Dedifferentiated amniotic fluid mesenchymal stem cell (primary cell): ENCODE results near the gene GPR153.
A peak's percentile ranks its signal among the peaks of the same experiment; 100 is the strongest.

Experiments used
- DNase-seq: peaks from one replicate; pipeline ENCODE4 v3.0.0-alpha.2; 2016; ENCODE audit errors: extremely low spot score

The GPR153 gene

DNA sequence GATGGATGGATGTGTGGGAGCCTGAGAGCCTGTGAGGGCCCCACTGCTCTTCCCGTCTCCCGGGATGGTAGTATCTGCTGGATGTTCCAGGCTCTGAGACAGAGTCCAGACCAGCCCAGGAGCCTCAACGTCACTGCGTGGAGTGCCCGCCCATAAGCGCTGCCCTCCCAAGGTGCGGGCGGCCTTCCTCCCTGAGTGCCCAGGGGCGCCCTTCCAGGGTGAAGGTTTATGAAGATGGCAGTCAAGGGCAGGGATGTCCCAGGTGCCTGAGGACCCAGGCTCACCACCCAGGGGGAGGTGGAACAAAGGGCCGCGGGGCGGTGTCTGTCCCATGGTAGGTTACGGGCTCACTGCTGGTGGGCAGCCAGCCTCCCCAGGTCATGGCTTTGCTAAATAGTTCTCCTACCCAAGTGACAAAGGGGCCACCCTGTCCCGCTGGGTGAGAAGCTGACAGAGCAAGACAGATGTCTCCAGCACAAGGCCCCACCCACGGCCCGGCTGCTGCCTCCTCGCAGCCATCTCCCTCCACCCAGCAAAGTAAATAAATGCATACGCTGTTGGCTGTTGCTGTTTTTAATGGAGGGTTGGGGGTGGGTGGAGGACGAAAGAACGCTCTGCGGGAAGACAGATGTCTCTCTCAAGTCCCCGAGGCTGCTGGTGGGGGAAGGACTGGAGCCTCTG lies 9.0 kb upstream of the GPR153 start:
- DNase-seq: no peak

DNA sequence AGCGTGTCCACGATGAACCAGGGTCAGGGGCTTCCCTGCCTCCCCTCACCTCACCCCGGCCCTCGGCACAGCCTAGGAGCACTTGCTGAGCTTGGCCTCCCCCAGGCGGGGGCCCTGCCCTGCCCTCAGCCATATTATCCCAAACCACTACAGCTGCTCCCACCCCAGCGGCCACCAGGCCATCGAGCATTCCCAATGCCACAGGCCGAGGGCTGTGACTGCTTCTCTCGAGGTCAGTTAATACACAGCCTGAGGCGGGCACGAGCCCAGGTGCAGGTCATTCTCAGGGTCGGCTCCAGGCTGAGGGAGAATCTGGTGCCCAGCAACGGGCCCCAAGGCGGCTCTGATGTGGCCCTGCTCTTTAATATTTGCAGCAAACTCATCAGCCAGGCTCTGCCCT lies 8.4 kb upstream of the GPR153 start:
- no peak for DNase-seq

DNA sequence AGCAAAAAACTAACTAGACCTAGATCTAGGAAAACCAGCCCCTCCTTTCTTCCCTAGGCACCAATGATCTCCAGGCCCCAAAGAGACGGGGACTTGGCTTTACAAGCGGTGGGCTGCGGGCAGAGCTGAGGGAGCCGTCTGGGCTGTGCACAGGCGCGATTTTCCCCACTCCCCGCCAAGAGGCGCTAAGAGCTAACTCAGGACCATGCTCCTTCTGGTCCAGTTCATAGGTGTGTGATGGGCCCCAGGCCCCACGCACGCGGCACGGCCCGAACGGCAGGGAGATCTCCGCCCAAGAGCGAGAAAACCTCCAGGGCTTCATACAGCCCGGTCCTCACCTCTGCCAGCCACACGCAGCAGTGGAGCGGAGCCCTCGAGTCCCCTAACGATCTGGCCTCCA lies 7.5 kb upstream of the GPR153 start:
- no peak for DNase-seq

DNA sequence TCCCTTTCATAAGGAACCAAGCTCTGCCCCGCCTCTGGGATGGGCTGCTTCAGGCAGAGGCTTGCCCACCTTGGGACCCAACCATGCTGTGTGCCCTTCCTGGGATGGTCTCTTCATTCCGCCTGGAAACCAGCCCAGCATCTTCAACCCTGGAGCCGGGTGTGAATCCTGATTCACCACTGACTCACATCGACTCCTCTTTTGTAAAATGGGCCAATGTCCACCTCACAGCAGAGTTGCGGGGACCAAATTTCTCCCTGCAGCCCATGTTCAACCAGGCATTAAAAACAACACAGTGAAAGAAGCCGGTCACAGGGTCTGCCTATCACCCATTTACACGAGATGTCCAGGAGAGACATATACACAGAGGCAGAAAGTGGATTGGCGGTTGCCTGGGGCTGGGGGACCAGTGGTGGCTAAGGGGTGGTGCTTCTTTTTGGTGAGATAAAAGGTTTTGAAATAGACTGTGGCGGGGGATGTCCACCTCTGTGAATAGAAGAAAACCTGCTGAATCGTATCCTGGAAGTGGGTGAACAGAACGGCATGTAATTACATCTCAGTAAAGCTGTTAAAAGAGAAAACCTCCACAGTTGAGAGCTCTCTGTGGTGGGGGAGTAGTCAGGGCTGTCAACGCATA lies 6.9 kb upstream of the GPR153 start:
- DNase-seq: no peak

DNA sequence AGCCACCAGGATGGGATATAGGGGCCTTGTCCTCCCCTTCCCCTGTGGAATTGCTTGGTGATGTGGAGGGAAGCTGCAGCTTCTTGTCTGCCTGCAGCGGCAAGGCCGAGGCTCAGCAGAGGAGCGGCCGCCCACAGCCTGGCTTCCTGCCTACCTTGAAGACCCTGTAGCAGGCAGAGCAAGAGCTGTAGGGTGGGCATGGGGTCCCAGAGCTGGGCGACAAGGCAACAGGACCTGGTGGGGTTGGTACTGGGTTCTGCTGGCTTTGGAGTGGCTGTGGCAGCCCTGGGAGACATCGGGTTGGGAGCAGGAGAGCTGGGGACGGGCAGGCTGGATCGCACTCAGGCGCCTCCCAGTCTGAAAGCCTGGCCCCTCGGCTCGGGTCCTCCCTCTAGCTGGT lies 5.7 kb upstream of the GPR153 start:
- DNase-seq: no peak

DNA sequence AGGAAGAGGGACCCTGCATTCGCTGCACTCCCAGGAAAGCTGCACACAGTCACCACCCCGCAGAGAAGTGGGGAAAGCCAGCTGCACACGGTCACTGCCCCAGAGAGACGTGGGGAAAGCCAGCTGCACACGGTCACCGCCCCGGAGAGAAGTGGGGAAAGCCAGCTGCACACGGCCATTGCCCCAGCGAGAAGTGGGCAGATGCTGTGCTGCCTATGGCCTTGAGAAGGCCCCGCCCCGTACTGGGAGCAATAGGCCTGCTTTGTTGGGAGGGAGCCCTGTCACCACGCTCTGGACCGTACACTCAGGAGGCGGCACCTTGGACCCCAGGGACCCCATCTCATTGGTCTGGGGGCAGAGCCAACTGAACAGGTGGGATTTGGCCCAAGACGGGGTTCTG lies 4.3 kb upstream of the GPR153 start:
- DNase-seq: no peak

DNA sequence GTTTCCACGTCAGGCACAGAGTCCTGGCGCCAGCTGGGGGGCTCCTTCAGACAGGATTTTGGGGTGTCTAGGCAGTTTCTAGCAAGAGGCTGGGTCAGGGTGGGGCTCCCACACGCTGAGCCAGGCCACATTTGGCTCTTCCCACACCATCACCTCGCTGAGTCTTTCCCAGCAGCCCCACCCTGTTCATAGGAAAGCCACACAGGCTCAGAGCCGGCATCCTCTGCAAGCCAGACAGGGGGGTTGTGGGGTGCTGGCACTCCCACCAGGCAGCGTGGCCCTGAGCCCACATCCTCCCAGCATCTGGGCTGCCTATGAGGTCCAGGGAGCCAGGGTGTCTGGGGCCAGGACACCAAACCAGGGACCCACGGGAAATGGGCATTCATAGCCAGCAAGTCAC lies 2.8 kb upstream of the GPR153 start:
- DNase-seq: no peak

DNA sequence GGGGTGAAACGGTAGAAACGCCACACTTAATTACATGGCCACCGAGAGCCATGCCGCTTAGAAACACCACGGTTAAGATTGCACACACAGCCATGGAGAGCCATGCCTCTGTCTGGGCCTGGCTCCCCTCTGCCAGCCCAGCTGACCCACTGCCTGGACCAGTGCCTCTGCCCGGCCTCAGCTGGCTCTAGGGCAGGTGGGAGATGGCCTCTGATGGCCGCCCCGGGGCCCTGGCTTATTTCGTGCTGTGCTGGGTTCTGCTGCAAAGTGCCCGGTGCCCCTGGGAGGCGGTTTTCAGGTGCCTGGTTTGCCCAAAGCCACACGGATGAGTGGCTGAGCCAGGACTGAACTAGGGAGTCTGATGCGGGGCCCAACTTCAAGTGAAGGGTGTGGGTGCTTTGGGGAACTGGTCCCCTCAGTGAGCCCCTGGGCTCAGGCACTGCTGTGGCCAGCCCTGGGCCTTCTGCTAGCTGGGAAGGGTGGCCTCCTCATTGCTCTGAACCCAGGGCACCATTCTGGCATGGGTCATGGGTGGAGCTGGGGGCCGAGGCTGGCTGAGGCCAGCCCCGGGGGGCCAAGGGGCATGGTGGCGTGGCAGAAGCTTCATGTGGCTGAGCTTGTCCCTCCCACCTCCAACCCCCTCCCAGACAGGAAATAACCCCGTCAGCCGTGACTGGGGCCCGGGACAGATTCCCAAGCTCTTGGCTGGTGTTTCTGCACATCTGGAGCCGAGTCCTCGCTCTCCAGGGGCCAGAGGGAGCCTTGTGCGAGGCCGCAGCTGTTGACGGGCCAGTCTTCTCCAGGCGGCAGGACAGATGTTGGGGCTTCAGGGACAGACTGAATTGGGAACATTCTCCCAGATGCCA lies 1.9 kb upstream of the GPR153 start:
- DNase-seq: no peak

DNA sequence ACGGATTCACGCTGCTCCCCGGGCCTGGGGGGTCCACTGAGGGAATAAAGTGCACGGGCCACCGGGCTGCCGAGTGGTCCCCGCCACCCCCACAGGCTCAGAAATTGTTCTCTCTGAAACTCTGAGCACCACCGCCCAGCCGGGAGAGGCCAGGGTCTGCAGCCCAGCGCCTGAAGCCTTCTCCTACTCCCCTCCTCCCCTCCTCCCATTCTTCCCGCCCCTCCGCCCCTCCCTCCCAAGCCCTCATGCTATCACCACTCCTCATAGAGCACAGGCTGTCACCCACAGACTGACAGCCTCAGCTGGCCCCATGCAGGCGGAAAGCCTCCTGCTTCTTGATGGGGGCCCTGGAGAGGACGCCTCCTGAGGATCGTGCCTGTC lies 707 bp upstream of the GPR153 start:
- no peak for DNase-seq

DNA sequence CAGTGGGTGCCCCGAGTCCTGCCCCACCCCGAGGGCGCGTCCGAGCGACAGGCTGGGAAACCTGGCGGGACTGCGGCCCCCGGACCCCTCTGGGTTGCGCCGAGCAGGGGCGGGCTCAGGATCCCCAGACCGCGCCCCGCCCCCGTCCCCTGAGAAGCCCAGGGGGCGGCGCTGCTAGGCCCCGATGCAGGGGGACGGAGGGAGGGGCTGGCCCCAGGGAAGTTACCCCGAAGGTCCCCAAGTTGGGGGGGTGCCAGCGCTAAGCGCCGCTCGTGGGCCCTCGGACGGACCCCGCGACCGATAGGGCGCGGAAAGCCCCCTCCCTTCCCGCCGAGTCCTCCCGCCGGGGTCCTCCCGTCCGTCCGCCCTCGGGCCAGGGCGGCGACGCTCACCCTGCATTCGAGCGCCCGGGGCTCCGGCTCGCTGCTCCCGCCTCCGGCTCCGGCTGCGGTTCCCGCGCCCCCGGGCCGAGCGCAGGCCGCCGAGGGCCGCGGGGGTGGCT lies 414 bp downstream of the GPR153 start:
- DNase-seq: no peak

DNA sequence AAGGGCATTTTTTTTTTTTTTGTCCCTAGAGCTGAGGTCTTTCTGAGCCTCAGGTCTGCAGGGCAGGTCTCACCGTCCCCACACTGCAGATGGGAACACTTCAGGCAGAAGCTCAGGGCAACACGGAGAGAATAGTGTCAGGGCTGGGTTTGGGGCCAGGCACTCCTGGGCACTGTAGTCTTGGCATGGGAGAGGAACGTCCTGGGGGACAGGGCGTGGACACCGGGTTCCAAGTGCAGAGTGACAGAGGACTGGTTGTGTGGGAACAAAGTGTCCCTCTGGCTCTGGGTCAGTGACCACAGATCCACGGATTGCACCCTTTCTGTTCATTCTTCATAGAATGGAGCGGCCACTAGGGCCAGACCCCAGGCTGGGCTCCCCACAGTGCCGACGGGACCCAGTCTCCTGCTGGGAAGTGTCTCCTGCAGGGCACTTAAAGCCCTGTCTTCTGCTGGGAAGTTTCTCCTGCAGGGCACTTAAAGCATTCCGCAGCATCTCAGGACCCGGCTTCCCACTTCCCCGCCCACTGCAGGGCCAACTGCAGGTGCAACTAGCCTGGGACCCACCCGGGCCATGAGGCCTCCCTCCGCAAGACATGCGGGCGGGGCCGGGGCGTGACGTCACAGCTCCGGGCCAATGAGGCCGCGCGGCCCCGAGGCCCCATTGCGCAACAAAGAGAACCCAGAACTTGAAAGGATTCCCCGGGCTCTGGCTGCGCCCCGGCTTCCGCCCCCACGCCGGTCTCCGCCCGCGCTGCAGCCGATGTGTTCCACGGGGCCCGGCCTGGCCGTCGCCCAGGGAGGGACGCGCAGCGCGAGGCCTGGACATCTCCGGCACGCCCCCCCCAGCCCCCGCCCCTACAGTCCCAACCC lies 1.2 kb downstream of the GPR153 start:
- peak; percentile 57 for DNase-seq

DNA sequence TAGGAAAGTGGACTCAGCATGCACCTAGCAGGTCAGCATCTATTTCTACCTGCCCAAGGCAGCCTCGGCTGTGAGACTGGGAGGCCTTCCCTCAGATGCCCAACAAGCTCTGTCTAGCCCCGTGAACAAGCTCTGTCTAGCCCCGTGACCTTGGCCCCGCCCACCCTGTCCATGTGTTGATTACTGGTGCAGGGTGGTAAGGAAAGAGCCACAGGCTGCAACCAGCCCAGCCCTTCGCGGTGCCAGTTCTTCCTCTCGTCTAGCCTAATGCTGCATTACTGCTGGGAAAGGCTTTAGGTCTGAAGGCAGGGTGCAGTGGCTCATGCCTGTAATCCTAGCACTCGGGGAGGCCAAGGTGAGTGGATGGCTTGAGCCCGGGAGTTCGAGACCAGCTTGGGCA lies 2.2 kb downstream of the GPR153 start:
- no peak for DNase-seq

DNA sequence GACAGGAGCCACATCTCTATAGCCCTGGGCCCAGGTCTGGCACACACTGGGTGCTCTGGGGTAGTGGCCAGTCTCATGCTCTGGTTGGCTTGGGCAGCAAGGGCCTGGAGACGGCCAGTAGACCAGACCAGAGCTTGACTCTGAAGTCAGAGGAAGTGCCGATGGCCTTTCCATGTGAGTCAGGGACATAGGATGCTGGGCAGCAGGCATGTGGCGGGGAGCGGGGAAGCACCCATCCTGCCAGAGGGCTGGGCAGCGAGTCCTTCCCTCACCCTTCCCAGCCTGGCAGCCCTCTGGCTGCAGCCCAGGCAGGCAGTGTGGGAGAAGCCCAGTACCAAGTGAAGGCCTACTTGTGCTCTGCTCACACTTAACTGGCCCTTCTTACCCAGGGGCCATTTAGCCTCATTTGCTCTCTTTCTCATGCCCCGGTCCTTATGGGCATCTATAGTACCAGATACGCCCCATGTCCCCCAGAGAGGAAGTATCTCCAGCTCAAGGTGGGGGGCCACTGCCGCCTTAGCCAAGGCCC lies 3.3 kb downstream of the GPR153 start:
- DNase-seq: no peak

DNA sequence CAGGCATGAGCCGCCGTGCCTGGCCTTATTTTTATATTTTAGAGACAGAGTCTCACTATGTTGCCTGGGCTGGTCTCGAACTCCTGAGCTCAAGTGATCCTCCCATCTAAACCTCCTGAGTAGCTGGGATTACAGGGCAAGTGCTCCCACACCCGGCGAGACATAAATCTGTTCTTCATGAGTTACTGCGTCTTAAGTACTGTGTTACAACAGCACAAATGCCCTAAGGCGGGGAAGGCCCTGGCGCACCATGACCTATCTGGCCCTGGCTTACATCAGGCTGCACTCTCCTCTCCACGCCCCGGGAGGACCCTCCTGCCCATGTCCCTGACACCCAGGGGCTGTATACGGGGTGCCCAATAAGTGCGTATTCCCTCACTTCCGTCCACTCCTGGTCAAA lies 4.3 kb downstream of the GPR153 start:
- no peak for DNase-seq

DNA sequence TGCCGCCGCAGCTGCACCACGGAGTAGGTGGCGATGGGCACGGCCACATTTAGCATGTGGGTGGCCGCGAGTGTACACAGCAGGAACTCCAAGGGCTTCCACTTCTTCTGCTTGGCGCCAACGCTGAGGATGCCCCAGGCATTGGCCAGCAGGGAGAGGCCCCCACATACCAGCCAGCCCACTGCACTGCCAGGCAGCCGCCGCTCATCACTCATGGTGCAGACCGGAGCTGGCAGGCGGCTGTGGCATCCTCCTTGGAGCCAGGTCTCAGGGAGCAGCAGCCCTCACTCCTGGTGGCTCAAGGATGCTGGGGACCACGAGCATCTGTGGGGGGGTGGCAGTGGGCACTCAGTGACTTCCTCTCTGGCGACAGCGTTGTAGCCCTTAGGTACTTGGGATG lies 6.2 kb downstream of the GPR153 start:
- DNase-seq: no peak

DNA sequence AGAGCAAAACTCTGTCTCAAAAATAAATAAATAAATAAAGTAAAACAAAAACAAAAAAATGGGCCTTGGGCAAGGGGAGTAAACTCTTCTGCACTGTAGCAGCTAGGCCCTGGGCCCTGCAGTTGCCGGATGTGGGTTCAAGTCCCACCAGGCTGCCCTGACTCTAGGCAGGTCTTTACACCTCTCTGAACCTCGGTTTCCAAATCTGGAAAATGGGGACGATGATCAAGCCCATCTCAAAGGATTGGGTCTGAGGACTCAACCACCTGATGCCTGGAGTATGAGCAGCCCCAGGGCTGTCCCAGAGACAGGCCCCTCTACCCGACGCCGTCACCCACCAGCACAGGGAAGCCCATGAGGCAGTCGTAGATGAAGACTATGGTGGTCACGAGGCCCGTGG lies 7.5 kb downstream of the GPR153 start:
- DNase-seq: no peak

DNA sequence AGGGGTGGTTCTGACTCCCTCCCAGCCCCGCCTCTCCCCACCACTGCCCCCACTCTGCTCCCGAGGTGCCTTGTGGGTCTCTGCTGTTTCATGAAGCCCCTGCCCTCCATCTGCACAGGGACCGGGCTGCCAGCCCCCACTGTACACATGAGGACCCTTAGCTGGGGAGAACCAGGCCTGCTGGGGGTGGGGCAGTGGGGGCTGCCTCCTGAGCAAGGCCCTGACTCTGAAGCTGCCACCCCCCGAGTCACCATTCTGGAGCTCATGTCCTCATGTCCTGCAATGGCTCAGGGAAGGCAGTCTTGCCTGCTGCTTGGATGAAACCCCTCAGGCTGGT lies 8.6 kb downstream of the GPR153 start:
- no peak for DNase-seq

DNA sequence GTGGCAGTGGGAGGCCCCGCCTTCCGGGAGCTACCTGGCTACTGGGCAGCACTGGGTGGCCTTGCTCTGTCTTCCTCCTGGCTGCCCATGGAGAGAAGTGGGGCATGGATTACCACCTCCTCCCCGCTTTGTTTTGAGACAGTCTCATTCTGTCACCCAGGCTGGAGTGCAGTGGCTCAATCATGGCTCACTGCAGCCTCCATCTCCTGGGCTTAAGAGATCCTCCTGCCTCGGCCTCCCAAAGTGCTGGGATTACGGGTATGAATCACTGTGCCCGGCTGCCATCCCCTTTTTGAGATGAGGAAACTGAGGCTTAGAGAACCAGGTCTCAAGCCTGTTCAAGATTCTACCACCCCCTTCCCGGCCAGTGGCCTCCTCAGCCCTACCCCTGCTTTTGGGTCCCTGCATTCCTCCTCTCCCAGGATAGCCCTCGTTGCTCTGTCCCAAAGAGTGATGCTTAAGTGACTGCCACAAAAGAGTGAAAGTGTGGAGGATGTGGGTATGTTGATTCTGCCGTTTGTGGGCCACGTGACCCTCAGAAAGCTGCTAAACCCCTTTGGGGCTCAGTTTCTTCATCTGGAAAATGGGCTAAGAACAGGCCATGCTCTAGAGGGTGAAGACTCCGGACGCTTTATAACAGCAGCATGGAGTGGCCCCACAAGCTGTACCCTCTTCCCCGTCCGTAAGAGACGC lies 9.1 kb downstream of the GPR153 start:
- no peak for DNase-seq

DNA sequence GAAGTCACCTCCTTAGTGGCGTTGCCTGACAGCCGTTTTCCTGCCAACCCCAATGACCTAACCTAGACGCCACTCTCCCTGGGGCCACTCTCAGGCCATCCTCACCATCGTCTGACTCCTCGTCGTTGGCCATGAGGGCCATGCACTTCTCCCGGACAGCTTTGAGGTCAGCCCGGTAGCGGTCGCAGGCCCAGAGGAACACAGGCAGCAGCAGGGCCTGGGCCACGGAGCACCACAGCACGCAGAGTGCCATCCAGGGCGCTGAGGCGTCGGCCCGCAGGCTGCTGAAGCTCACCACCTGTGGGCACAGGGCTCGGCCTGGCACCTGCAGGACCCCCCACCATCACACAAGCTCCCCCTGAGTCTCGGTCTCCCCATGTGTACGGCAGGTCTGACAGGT lies 9.7 kb downstream of the GPR153 start:
- no peak for DNase-seq

DNA sequence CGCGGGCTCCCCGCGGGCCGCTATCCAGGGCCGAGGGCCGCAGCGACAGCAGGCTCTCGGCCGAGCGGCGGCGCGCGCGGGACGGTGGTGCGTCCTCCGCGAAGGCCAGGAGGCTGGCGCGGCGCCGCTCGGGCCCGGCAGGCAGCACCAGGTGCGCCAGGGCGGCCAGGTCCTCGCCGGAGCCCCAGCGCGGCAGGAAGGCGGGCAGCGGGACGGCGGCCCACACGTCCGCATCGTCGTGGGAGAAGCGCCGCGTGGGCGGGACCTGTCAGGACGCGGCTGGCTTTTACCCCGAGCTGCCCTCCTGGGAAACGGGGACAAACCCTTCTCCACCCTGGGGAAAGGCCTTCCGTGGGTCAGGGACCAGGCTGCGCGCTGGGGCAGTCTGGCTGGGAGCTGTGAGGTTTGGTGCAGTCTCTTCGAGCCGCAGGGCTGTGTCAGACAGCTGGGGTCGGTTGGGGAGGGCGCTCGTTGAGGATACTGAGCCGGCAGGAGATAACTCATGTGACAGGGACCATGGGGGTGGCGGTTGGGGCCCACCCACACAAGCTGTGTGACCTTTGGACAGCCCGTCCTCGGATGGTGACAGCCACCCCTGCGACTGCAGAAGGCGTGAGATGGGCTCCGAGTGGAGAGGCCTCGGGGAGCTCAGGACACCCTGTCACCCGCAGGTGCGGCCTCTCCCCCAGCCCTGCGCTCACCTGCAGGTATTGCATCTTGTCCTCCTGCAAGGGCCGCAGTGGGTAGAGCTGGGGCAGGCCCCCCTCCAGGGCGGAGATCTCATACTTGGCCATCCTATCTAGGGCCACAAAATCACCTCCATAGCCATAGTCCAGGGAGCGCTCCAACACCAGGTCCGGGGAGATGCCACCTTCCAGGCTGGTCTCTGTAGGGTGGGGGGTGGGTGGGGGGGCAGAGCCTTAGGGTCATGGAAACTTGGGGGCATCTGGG lies 10.9 kb downstream of the GPR153 start:
- DNase-seq: no peak
